Mesenchymal stem cell (in vitro differentiated cells and primary cell): ENCODE measurements around the gene RBFOX1. TPM values are rescaled to one million over a fixed set of nuclear protein-coding genes. Genes with fewer than 3 reads are reported as not detected.

Source experiments
- DNase-seq: peaks from one replicate; pipeline ENCODE4 v3.0.0-alpha.2; 2013
- H2AFZ ChIP-seq: one replicate; pipeline ENCODE4 v1.6.1; 2013; ENCODE audit warnings: low read depth, mild to moderate bottlenecking, control low read depth, inconsistent platforms, low read length, moderate library complexity
- H2AK5ac ChIP-seq: 2 replicates; pipeline ENCODE4 v1.6.1; 2013; ENCODE audit warnings: low read length, moderate library complexity, mild to moderate bottlenecking, inconsistent platforms; ENCODE audit not compliant: severe bottlenecking
- H2BK120ac ChIP-seq: one replicate; pipeline ENCODE4 v1.6.1; 2013; ENCODE audit warnings: low read depth, mild to moderate bottlenecking, inconsistent platforms, low read length, moderate library complexity
- H2BK12ac ChIP-seq, 2 experiments: one replicate each; pipeline ENCODE4 v1.6.1; 2013; ENCODE audit warnings: inconsistent platforms in 2 of 2, low read length in 2 of 2, mild to moderate bottlenecking in 2 of 2, moderate library complexity in 2 of 2, control low read depth in 1 of 2
- H2BK15ac ChIP-seq: one replicate; pipeline ENCODE4 v1.6.1; 2013; ENCODE audit warnings: mild to moderate bottlenecking, low read depth, inconsistent platforms; ENCODE audit not compliant: poor library complexity, severe bottlenecking
- H2BK5ac ChIP-seq: 2 replicates; pipeline ENCODE4 v1.6.1; 2013; ENCODE audit warnings: low read depth, mild to moderate bottlenecking, low read length, control low read depth, inconsistent platforms; ENCODE audit not compliant: poor library complexity, severe bottlenecking
- H3K14ac ChIP-seq, 2 experiments: one replicate each; pipeline ENCODE4 v1.6.1; 2013; ENCODE audit warnings: inconsistent platforms in 2 of 2, low read length in 2 of 2, control low read depth in 1 of 2, mild to moderate bottlenecking in 1 of 2, moderate library complexity in 1 of 2
- H3K18ac ChIP-seq, 2 experiments: one replicate each; pipeline ENCODE4 v1.6.1; 2013; ENCODE audit warnings: inconsistent platforms in 2 of 2, low read length in 2 of 2, control low read depth in 1 of 2, low read depth in 1 of 2, mild to moderate bottlenecking in 1 of 2
- H3K23ac ChIP-seq, 2 experiments: one replicate each; pipeline ENCODE4 v1.6.1; 2013; ENCODE audit warnings: inconsistent platforms in 2 of 2, low read length in 2 of 2, mild to moderate bottlenecking in 2 of 2, moderate library complexity in 2 of 2, control low read depth in 1 of 2
- H3K27ac ChIP-seq: 2 replicates; pipeline ENCODE4 v1.5.1; 2013; ENCODE audit warnings: mild to moderate bottlenecking, moderate library complexity, low read length, control low read depth, inconsistent platforms; ENCODE audit not compliant: poor library complexity, severe bottlenecking
- H3K27me3 ChIP-seq, 2 experiments: 2 replicates each; pipeline versions ENCODE4 v1.6.1 to v1.7.0; 2013; ENCODE audit warnings: low read length in 2 of 2, mild to moderate bottlenecking in 2 of 2, moderate library complexity in 2 of 2, control low read depth in 1 of 2, inconsistent platforms in 1 of 2; ENCODE audit not compliant: control insufficient read depth in 1 of 2, insufficient read depth in 1 of 2
- H3K36me3 ChIP-seq, 2 experiments: 2 replicates each; pipeline versions ENCODE4 v1.6.1 to v1.7.0; 2013; ENCODE audit warnings: low read length in 2 of 2, control low read depth in 1 of 2, inconsistent platforms in 1 of 2, low read depth in 1 of 2, mild to moderate bottlenecking in 1 of 2; ENCODE audit not compliant: insufficient read depth in 2 of 2, control insufficient read depth in 1 of 2
- H3K4ac ChIP-seq, 2 experiments: one replicate each; pipeline ENCODE4 v1.6.1; 2013; ENCODE audit warnings: inconsistent platforms in 2 of 2, low read length in 2 of 2, mild to moderate bottlenecking in 2 of 2, moderate library complexity in 2 of 2, control low read depth in 1 of 2, low read depth in 1 of 2
- H3K4me1 ChIP-seq: 2 replicates; pipeline ENCODE4 v1.6.1; 2013; ENCODE audit warnings: low read depth, low read length, control low read depth; ENCODE audit not compliant: control insufficient read depth, insufficient read depth
- H3K4me2 ChIP-seq: 2 replicates; pipeline ENCODE4 v1.6.1; 2013; ENCODE audit warnings: low read length, mild to moderate bottlenecking, inconsistent platforms; ENCODE audit not compliant: poor library complexity, severe bottlenecking
- H3K4me3 ChIP-seq, 2 experiments: 2 replicates each; pipeline versions ENCODE4 v1.5.1 to v1.7.0; 2013; ENCODE audit warnings: low read length in 2 of 2, mild to moderate bottlenecking in 2 of 2, control low read depth in 1 of 2, low read depth in 1 of 2; ENCODE audit not compliant: insufficient read depth in 1 of 2
- H3K79me1 ChIP-seq: replicated peaks from 2 replicates; pipeline ENCODE4 v1.6.1; 2013; ENCODE audit warnings: mild to moderate bottlenecking, control low read depth, low read length, inconsistent platforms; ENCODE audit not compliant: poor library complexity, severe bottlenecking
- H3K9ac ChIP-seq: 2 replicates; pipeline ENCODE4 v1.7.0; 2013; ENCODE audit warnings: mild to moderate bottlenecking, low read length, moderate library complexity
- H3K9me3 ChIP-seq: 2 replicates; pipeline ENCODE4 v1.7.0; 2013; ENCODE audit warnings: mild to moderate bottlenecking, low read length; ENCODE audit not compliant: control insufficient read depth
- H4K8ac ChIP-seq: one replicate; pipeline ENCODE4 v1.6.1; 2013; ENCODE audit warnings: inconsistent platforms, mild to moderate bottlenecking, low read length, moderate library complexity
- H4K91ac ChIP-seq: one replicate; pipeline ENCODE4 v1.6.1; 2013; ENCODE audit warnings: mild to moderate bottlenecking, low read length, inconsistent platforms
- WGBS: methylation state at CpG from one replicate; pipeline ENCODE4 v1.1.7; 2013; ENCODE audit warnings: mixed read lengths; 5-methylcytosine and 5-hydroxymethylcytosine counted together
- small RNA-seq: library from polyadenylated mRNA; stranded (forward); fragments of <200 nt; extraction: miRNeasy Mini kit (QIAGEN cat#:217004); gene quantifications from one replicate; pipeline ENCODE3, GENCODE V24; 2013; ENCODE audit warnings: low read depth

The RBFOX1 gene

DNA sequence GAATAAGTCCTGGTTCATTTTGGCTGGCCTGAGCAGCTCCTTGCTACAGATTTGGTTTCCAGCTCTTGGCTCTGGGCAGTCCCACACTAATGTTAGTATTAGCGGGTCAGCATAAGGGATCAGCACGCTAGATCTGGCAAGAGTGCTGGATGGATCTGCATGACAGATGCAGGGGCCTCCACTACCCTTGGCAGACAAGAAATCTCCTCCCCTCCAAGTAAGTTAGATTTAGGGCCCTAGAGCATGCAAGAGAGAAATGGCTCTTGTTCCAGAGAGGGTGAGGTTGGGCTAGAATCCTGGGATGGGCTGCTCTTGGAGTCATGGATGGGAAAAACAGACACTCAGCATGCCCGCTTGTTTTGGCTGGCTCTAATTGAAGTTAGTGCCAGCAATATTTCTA lies 414.3 kb downstream of the RBFOX1 start:
- Histone ChIP-seq H3K14ac (no peak overlapping the region), H3K27ac (no peak overlapping the region), H4K91ac (no peak overlapping the region), H3K9me3 (no peaks in the 10 kb centered on the region), H2BK12ac (no peak overlapping the region), H3K4me2 (no peak overlapping the region), H2BK120ac (no peak overlapping the region), H2BK5ac (no peak overlapping the region), H3K79me1 (no peaks in the 10 kb centered on the region), H3K36me3 (no peaks in the 10 kb centered on the region), H3K9ac (no peak overlapping the region), H2AFZ (no peak overlapping the region), H3K4me1 (no peaks in the 10 kb centered on the region), H3K4me3 (no peak overlapping the region), H3K4ac (no peak overlapping the region), H2BK15ac (no peak overlapping the region), H4K8ac (no peak overlapping the region), H3K23ac (no peak overlapping the region), H3K27me3 (no peaks in the 10 kb centered on the region), H2AK5ac (no peak overlapping the region), H3K18ac (no peak overlapping the region)
- WGBS: 90% methylated on average over 3 of the region's 3 CpGs
- no peak for DNase-seq

DNA sequence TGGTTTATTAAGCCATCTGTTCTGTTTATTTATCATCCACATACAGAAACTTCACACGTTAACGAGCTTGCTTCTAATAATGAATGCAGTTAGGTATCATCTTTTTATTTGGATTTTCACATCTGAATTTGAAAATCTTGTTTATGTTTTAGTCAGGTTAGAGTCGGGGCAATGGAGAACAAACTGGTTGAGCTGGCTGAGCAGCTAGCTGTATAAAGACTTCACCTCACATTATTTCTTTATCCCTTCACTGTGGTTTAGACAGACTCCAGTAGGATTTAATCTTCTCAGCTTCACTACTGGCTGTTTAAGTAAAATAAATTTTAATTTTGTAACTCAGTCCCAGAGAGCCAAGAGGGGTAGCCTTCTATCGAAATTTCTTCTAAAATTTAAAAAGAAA lies 415.9 kb downstream of the RBFOX1 start:
- H2BK5ac ChIP-seq: no peak overlapping the region
- H3K18ac ChIP-seq: no peak overlapping the region
- H3K4me3 ChIP-seq: no peak overlapping the region
- WGBS: no CpG with 5 or more reads among the region's 4 CpGs
- H4K8ac ChIP-seq: no peak overlapping the region
- no peak overlapping the region for H2BK15ac ChIP-seq
- no peak overlapping the region for H4K91ac ChIP-seq
- H2BK12ac ChIP-seq: no peak overlapping the region
- H3K27me3 ChIP-seq: no peaks in the 10 kb centered on the region
- no peak overlapping the region for H3K23ac ChIP-seq
- no peak overlapping the region for H2AK5ac ChIP-seq
- no peak for DNase-seq
- no peak overlapping the region for H3K27ac ChIP-seq
- H3K14ac ChIP-seq: no peak overlapping the region
- no peaks in the 10 kb centered on the region for H3K9me3 ChIP-seq
- no peaks in the 10 kb centered on the region for H3K36me3 ChIP-seq
- H3K79me1 ChIP-seq: no peaks in the 10 kb centered on the region
- H3K4ac ChIP-seq: no peak overlapping the region
- H2AFZ ChIP-seq: no peak overlapping the region
- no peaks in the 10 kb centered on the region for H3K4me1 ChIP-seq
- H3K9ac ChIP-seq: no peak overlapping the region
- H3K4me2 ChIP-seq: no peak overlapping the region
- no peak overlapping the region for H2BK120ac ChIP-seq

DNA sequence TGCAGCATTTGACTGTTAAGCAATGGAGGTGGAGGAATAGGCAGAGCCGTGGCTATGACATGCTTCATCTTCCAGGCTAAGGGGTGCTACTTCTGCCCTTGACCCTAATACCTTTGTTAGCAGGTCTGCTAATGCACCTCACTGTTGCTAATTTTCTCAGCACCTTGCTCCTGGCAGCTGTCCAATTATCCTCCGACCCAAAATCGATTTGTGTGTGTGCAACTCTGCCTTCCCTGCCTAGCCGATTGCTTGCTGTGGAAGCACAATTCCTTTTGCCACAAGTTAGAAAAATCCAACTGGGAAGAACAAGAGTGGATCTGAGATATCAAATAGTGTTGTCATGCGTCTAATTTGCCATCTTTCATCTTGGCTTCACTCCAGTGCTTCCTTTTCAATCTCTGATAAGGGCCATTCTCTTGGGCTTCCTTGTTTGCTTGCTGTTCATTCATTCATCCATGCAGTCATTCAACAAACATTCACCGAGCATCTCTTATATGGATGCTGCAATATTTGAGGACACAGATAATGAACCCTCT lies 422.8 kb downstream of the RBFOX1 start:
- DNase-seq: no peak
- H3K9me3 ChIP-seq: no peaks in the 10 kb centered on the region
- H3K14ac ChIP-seq: no peak overlapping the region
- H3K27me3 ChIP-seq: no peaks in the 10 kb centered on the region
- H3K18ac ChIP-seq: no peak overlapping the region
- WGBS: 64% methylated on average over 5 of the region's 6 CpGs
- H2AFZ ChIP-seq: no peak overlapping the region
- no peak overlapping the region for H4K91ac ChIP-seq
- no peak overlapping the region for H3K23ac ChIP-seq
- no peaks in the 10 kb centered on the region for H3K79me1 ChIP-seq
- no peaks in the 10 kb centered on the region for H3K36me3 ChIP-seq
- H2AK5ac ChIP-seq: no peak overlapping the region
- no peaks in the 10 kb centered on the region for H3K4me1 ChIP-seq
- H2BK5ac ChIP-seq: no peak overlapping the region
- H2BK15ac ChIP-seq: no peak overlapping the region
- no peak overlapping the region for H3K4me2 ChIP-seq
- no peak overlapping the region for H3K4ac ChIP-seq
- H4K8ac ChIP-seq: no peak overlapping the region
- no peak overlapping the region for H3K27ac ChIP-seq
- H2BK120ac ChIP-seq: no peak overlapping the region
- no peak overlapping the region for H2BK12ac ChIP-seq
- H3K9ac ChIP-seq: no peak overlapping the region
- H3K4me3 ChIP-seq: no peak overlapping the region

Small RNA genes lying within 50 kb of the gene (small RNA-seq; reads per million reads assigned to genes)
- not detected for gene RF00537
- gene RF00561: not detected
